Measurements from ENCODE around the gene MPZL3. TPM values are rescaled to one million over a fixed set of nuclear protein-coding genes. Genes with fewer than 3 reads are reported as not detected.
"Not testable (repeated sequence)": the region's sequence is repeated elsewhere in the genome, so short reads cannot be mapped to it uniquely, and the experiment has no call there.

MPZL3 gene
- total RNA-seq, 1 donor from 2014 or later: 1.6 TPM

GRCh38 chr11:118184784-118185579, 67.2 kb downstream of the MPZL3 start:
- H3K4me1 Mint-ChIP-seq (ENCODE audit: low read depth): peaks cover 4% of the 10 kb centered on the region
- H3K27ac Mint-ChIP-seq (ENCODE audit: unreplicated experiment): no peak overlapping the region
- H3K36me3 Mint-ChIP-seq (ENCODE audit: low read depth): no peaks in the 10 kb centered on the region
- TF ChIP-seq, protein P1, sequence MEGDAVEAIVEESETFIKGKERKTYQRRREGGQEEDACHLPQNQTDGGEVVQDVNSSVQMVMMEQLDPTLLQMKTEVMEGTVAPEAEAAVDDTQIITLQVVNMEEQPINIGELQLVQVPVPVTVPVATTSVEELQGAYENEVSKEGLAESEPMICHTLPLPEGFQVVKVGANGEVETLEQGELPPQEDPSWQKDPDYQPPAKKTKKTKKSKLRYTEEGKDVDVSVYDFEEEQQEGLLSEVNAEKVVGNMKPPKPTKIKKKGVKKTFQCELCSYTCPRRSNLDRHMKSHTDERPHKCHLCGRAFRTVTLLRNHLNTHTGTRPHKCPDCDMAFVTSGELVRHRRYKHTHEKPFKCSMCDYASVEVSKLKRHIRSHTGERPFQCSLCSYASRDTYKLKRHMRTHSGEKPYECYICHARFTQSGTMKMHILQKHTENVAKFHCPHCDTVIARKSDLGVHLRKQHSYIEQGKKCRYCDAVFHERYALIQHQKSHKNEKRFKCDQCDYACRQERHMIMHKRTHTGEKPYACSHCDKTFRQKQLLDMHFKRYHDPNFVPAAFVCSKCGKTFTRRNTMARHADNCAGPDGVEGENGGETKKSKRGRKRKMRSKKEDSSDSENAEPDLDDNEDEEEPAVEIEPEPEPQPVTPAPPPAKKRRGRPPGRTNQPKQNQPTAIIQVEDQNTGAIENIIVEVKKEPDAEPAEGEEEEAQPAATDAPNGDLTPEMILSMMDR (IDR thresholded peaks at IDR 0.05): no peak
- peaks cover 16% of the 10 kb centered on the region for H3K27me3 Mint-ChIP-seq (ENCODE audit: low read depth)
- no peak for DNase-seq (ENCODE audit: low spot score)
- H3K4me3 Mint-ChIP-seq (ENCODE audit: unreplicated experiment): no peak overlapping the region
- H3K9me3 Mint-ChIP-seq (ENCODE audit: low read depth): peaks cover 4% of the 10 kb centered on the region

DNA sequence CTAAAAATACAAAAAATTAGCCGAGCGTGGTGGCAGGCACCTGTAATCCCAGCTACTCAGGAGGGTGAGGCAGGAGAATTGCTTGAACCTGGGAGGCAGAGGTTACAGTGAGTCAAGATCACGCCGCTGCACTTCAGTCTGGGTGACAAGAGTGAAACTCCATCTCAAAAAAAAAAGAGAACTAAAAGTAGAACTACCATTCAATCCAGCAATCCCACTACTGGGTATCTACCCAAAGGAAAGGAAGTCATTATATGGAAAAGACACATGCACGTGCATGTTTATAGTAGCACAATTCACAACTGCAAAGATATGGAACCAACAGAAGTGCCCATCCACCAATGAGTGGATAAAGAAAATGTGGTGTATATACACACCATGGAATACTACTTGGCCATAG, 68.5 kb downstream of the MPZL3 start:
- H3K9me3 Mint-ChIP-seq (ENCODE audit: low read depth); DNase-seq (ENCODE audit: low spot score); H3K36me3 Mint-ChIP-seq (ENCODE audit: low read depth); H3K27ac Mint-ChIP-seq (ENCODE audit: unreplicated experiment); H3K4me3 Mint-ChIP-seq (ENCODE audit: unreplicated experiment); H3K4me1 Mint-ChIP-seq (ENCODE audit: low read depth): not testable (repeated sequence)
- H3K27me3 Mint-ChIP-seq (ENCODE audit: low read depth): peaks cover 11% of the 10 kb centered on the region

DNA sequence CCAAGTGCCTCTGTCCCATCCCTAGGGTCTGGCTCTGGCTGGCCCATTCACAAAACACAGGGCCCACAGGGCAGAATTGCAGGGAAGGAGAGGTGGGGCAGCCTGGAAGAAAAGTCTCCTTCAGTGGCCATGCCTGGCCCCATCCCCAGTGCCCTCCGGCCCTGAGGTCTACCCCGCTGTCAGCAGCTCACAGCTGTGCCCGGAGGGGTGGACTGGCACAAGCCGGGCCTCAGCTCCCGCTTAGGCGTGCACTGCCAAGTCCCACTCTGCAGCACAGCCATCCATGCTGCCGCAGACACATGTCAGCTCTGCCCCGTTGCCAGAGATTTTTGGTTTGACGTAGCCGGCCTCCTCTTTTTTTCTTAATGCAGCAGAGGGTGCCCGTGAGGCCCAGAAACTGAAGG, 71.9 kb downstream of the MPZL3 start:
- Mint-ChIP-seq H3K9me3 (ENCODE audit: low read depth) (no peaks in the 10 kb centered on the region), H3K27me3 (ENCODE audit: low read depth) (peaks cover 20% of the 10 kb centered on the region), H3K4me1 (ENCODE audit: low read depth) (peaks cover 10% of the 10 kb centered on the region), H3K27ac (ENCODE audit: unreplicated experiment) (no peak overlapping the region), H3K4me3 (ENCODE audit: unreplicated experiment) (no peak overlapping the region), H3K36me3 (ENCODE audit: low read depth) (no peaks in the 10 kb centered on the region)
- no peak for DNase-seq (ENCODE audit: low spot score)
- TF ChIP-seq, protein P1 (IDR thresholded peaks at IDR 0.05): peak; percentile 13

DNA sequence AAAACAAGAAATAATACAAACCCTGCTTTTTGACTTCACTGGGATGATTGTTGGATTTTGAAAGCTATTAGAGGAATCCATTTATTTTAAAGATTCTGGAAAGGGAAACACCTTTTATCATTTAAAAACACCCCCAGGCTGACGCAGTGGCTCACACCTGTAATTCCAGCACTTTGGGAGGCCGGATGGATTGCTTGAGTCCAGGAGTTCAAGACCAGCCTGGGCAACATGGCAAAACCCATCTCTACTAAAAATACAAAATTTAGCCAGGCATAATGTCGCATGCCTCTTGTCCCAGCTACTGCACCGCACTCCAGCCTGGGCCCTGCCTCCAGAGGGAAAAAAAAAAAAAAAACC, 75.4 kb downstream of the MPZL3 start:
- H3K27me3 Mint-ChIP-seq (ENCODE audit: low read depth): peaks cover 37% of the 10 kb centered on the region
- no peak for DNase-seq (ENCODE audit: low spot score)
- H3K4me3 Mint-ChIP-seq (ENCODE audit: unreplicated experiment): no peak overlapping the region
- no peaks in the 10 kb centered on the region for H3K36me3 Mint-ChIP-seq (ENCODE audit: low read depth)
- TF ChIP-seq, protein P1 (IDR thresholded peaks at IDR 0.05): no peak
- no peaks in the 10 kb centered on the region for H3K9me3 Mint-ChIP-seq (ENCODE audit: low read depth)
- no peak overlapping the region for H3K27ac Mint-ChIP-seq (ENCODE audit: unreplicated experiment)
- H3K4me1 Mint-ChIP-seq (ENCODE audit: low read depth): peaks cover 10% of the 10 kb centered on the region

Other genes with a start within 250 kb of the MPZL3 start
- gene TMPRSS4, start 175.3 kb downstream of the MPZL3 start, total RNA-seq: not detected in 3 replicates
- gene SMIM35, start 165.4 kb downstream of the MPZL3 start, total RNA-seq: not detected in 3 replicates
- gene SCN4B, start 99.5 kb downstream of the MPZL3 start, total RNA-seq: 0.28 to 0.42 TPM in 2 of 3 replicates, not detected in the other
- 0.12 to 0.24 TPM (median 0.13 TPM) in 3 replicates for gene SCN2B, start 75.7 kb downstream of the MPZL3 start, total RNA-seq
- not detected in 3 replicates for gene JAML, start 27.4 kb downstream of the MPZL3 start, total RNA-seq
- gene MPZL2, start 11.9 kb upstream of the MPZL3 start, total RNA-seq: not detected in 3 replicates
- not detected in 3 replicates for gene CD3E, start 52.4 kb upstream of the MPZL3 start, total RNA-seq
- gene CD3D, start 90.3 kb upstream of the MPZL3 start, total RNA-seq: not detected in 3 replicates
- gene CD3G, start 92.0 kb upstream of the MPZL3 start, total RNA-seq: not detected in 3 replicates
- gene UBE4A, start 107.2 kb upstream of the MPZL3 start, total RNA-seq: 39.7 to 44.2 TPM (median 39.7 TPM) in 3 replicates
- 107 to 138 TPM (median 135 TPM) in 3 replicates for gene ATP5MG, start 149.2 kb upstream of the MPZL3 start, total RNA-seq
- 40.3 to 57.6 TPM (median 42.9 TPM) in 3 replicates for gene KMT2A, start 184.1 kb upstream of the MPZL3 start, total RNA-seq